ENCODE results near the gene BTN1A1.
A peak's percentile ranks its signal among the peaks of the same experiment; 100 is the strongest.
"Not testable (repeated sequence)": the region's sequence is repeated elsewhere in the genome, so short reads cannot be mapped to it uniquely, and the experiment has no call there.

The BTN1A1 gene

GRCh38 chr6:26516481-26517427, 16.7 kb downstream of the BTN1A1 start:
- H3K4me1 Mint-ChIP-seq (ENCODE audit: low read depth), result peaks cover 14% of the 10 kb centered on the region
- no peaks in the 10 kb centered on the region for H3K36me3 Mint-ChIP-seq (ENCODE audit: low read depth)
- H3K27ac Mint-ChIP-seq, result no peak overlapping the region
- no peaks in the 10 kb centered on the region for H3K27me3 Mint-ChIP-seq
- no peaks in the 10 kb centered on the region for H3K9me3 Mint-ChIP-seq
- H3K4me3 Mint-ChIP-seq, result no peak overlapping the region
- DNase-seq, result no peak

- no peaks in the 10 kb centered on the region for H3K9me3 Mint-ChIP-seq
- H3K4me1 Mint-ChIP-seq (ENCODE audit: low read depth), result peaks cover 37% of the 10 kb centered on the region
- no peak overlapping the region for H3K4me3 Mint-ChIP-seq
- H3K36me3 Mint-ChIP-seq (ENCODE audit: low read depth), result peaks cover 2% of the 10 kb centered on the region
- no peak for DNase-seq
- no peak overlapping the region for H3K27ac Mint-ChIP-seq
- no peaks in the 10 kb centered on the region for H3K27me3 Mint-ChIP-seq
These were observed 19.3 kb downstream of the BTN1A1 start for GRCh38 chr6:26519359-26519758.

- Mint-ChIP-seq H3K4me1 (ENCODE audit: low read depth) (peaks cover 41% of the 10 kb centered on the region), H3K27ac (peak overlapping the region; percentile 90), H3K4me3 (peak overlapping the region; percentile 72), H3K36me3 (ENCODE audit: low read depth) (peaks cover 2% of the 10 kb centered on the region), H3K9me3 (no peaks in the 10 kb centered on the region), H3K27me3 (no peaks in the 10 kb centered on the region)
- DNase-seq, result no peak
These were observed 20.2 kb downstream of the BTN1A1 start for GRCh38 chr6:26520237-26520849.

- Mint-ChIP-seq H3K4me1 (ENCODE audit: low read depth) (peaks cover 41% of the 10 kb centered on the region), H3K27me3 (no peaks in the 10 kb centered on the region), H3K27ac (peak overlapping the region; percentile 98), H3K36me3 (ENCODE audit: low read depth) (peaks cover 2% of the 10 kb centered on the region), H3K9me3 (no peaks in the 10 kb centered on the region), H3K4me3 (peak overlapping the region; percentile 80)
- peak; percentile 90 for DNase-seq
These were observed 20.9 kb downstream of the BTN1A1 start for GRCh38 chr6:26520850-26521599.

- H3K9me3 Mint-ChIP-seq, result no peaks in the 10 kb centered on the region
- peaks cover 2% of the 10 kb centered on the region for H3K36me3 Mint-ChIP-seq (ENCODE audit: low read depth)
- DNase-seq, result peak; percentile 87
- no peaks in the 10 kb centered on the region for H3K27me3 Mint-ChIP-seq
- peak overlapping the region; percentile 80 for H3K4me3 Mint-ChIP-seq
- peaks cover 41% of the 10 kb centered on the region for H3K4me1 Mint-ChIP-seq (ENCODE audit: low read depth)
- peak overlapping the region; percentile 98 for H3K27ac Mint-ChIP-seq
These were observed 21.7 kb downstream of the BTN1A1 start for GRCh38 chr6:26521600-26522391.

GRCh38 chr6:26522486-26523228, 22.6 kb downstream of the BTN1A1 start:
- Mint-ChIP-seq H3K27ac (peak overlapping the region; percentile 98), H3K4me3 (peak overlapping the region; percentile 80), H3K4me1 (ENCODE audit: low read depth) (peaks cover 41% of the 10 kb centered on the region)
- not testable (repeated sequence) for H3K9me3 Mint-ChIP-seq; H3K27me3 Mint-ChIP-seq; H3K36me3 Mint-ChIP-seq (ENCODE audit: low read depth); DNase-seq

- not testable (repeated sequence) for H3K36me3 Mint-ChIP-seq (ENCODE audit: low read depth); H3K9me3 Mint-ChIP-seq; DNase-seq; H3K27ac Mint-ChIP-seq; H3K4me3 Mint-ChIP-seq; H3K27me3 Mint-ChIP-seq
- peaks cover 44% of the 10 kb centered on the region for H3K4me1 Mint-ChIP-seq (ENCODE audit: low read depth)
These were observed 24.2 kb downstream of the BTN1A1 start for GRCh38 chr6:26524314-26524713.

GRCh38 chr6:26524722-26525370, 24.7 kb downstream of the BTN1A1 start:
- Mint-ChIP-seq H3K27ac (no peak overlapping the region), H3K36me3 (ENCODE audit: low read depth) (peaks cover 2% of the 10 kb centered on the region), H3K27me3 (no peaks in the 10 kb centered on the region), H3K4me1 (ENCODE audit: low read depth) (peaks cover 46% of the 10 kb centered on the region), H3K4me3 (no peak overlapping the region), H3K9me3 (no peaks in the 10 kb centered on the region)
- DNase-seq, result no peak

- no peak for DNase-seq
- no peak overlapping the region for H3K27ac Mint-ChIP-seq
- peaks cover 2% of the 10 kb centered on the region for H3K36me3 Mint-ChIP-seq (ENCODE audit: low read depth)
- H3K27me3 Mint-ChIP-seq, result no peaks in the 10 kb centered on the region
- no peak overlapping the region for H3K4me3 Mint-ChIP-seq
- peaks cover 40% of the 10 kb centered on the region for H3K4me1 Mint-ChIP-seq (ENCODE audit: low read depth)
- no peaks in the 10 kb centered on the region for H3K9me3 Mint-ChIP-seq
These were observed 25.7 kb downstream of the BTN1A1 start for GRCh38 chr6:26525838-26526237.

GRCh38 chr6:26526928-26527327, 26.8 kb downstream of the BTN1A1 start:
- no peak overlapping the region for H3K27ac Mint-ChIP-seq
- H3K9me3 Mint-ChIP-seq, result no peaks in the 10 kb centered on the region
- H3K36me3 Mint-ChIP-seq (ENCODE audit: low read depth), result peaks cover 2% of the 10 kb centered on the region
- no peak for DNase-seq
- no peak overlapping the region for H3K4me3 Mint-ChIP-seq
- H3K4me1 Mint-ChIP-seq (ENCODE audit: low read depth), result peaks cover 42% of the 10 kb centered on the region
- H3K27me3 Mint-ChIP-seq, result no peaks in the 10 kb centered on the region

GRCh38 chr6:26530203-26530602, 30.1 kb downstream of the BTN1A1 start:
- no peak for DNase-seq
- Mint-ChIP-seq H3K4me3 (no peak overlapping the region), H3K36me3 (ENCODE audit: low read depth) (peaks cover 4% of the 10 kb centered on the region), H3K27ac (no peak overlapping the region), H3K27me3 (no peaks in the 10 kb centered on the region), H3K9me3 (no peaks in the 10 kb centered on the region), H3K4me1 (ENCODE audit: low read depth) (peaks cover 40% of the 10 kb centered on the region)

GRCh38 chr6:26531897-26532296, 31.8 kb downstream of the BTN1A1 start:
- Mint-ChIP-seq H3K9me3 (no peaks in the 10 kb centered on the region), H3K27ac (peak overlapping the region; percentile 95), H3K27me3 (no peaks in the 10 kb centered on the region), H3K4me3 (no peak overlapping the region), H3K36me3 (ENCODE audit: low read depth) (peaks cover 4% of the 10 kb centered on the region), H3K4me1 (ENCODE audit: low read depth) (peaks cover 49% of the 10 kb centered on the region)
- no peak for DNase-seq

All from activated T-cell treated with anti-CD3 and anti-CD28 coated beads, Interleukin-2, amount 50 U/mL, for 24 hours (primary cell).